Measurements from ENCODE around the gene FCF1.

- TF ChIP-seq CREB1 (CRISPR knock-in tag; IDR thresholded peaks at IDR 0.05; ENCODE audit: low read depth) (no peak), CTCF (conservative IDR thresholded peaks at IDR 0.05; ENCODE audit: low read depth in 2 of 2) (no peak), ETS1 (IDR thresholded peaks at IDR 0.05) (no peak), REST (IDR thresholded peaks at IDR 0.05; ENCODE audit: unreplicated experiment) (no peak), POLR2AphosphoS5 (IDR thresholded peaks at IDR 0.05; ENCODE audit: low read depth) (no peak), EZH2 (IDR thresholded peaks at IDR 0.05; ENCODE audit: low read depth, unreplicated experiment) (no peak), NANOG (IDR thresholded peaks at IDR 0.05; ENCODE audit: borderline replicate concordance) (no peak), EZH2phosphoT487 (IDR thresholded peaks at IDR 0.05; ENCODE audit: unreplicated experiment) (no peak), ZNF114 (CRISPR knock-in tag; IDR thresholded peaks at IDR 0.05) (no peak)
Observed at GRCh38 chr14:74669846-74670245, 43.1 kb upstream of the FCF1 start.
